ENCODE results near the gene BIN2. TPM values are rescaled to one million over a fixed set of nuclear protein-coding genes. Genes with fewer than 3 reads are reported as not detected.
"Not testable (repeated sequence)": the region's sequence is repeated elsewhere in the genome, so short reads cannot be mapped to it uniquely, and the experiment has no call there.

The BIN2 gene
- total and polyA plus RNA-seq, 10 of the 15 experiments (the other 5 are each of a cell fraction or from before 2014, with no cell fraction given): 8.6 to 42.9 (median 32.1) TPM

GRCh38 chr12:51259600-51259999 lies 64.4 kb downstream of the BIN2 start:
- H3K4me3 ChIP-seq; FAIRE-seq; H3K4me2 ChIP-seq (ENCODE audit: control insufficient read depth, insufficient read depth); H3K36me3 ChIP-seq (ENCODE audit: control insufficient read depth in 2 of 2, insufficient read depth in 2 of 2, low read length in 1 of 2); H3K9ac ChIP-seq (ENCODE audit: control insufficient read depth, insufficient read depth, low read length); H3K79me2 ChIP-seq (ENCODE audit: control insufficient read depth, insufficient read depth, low read length); SMC1A ChIA-PET (ENCODE audit: uncharacterized antibody, unreplicated experiment); H3K27me3 ChIP-seq (replicated peaks in 1 of 2; ENCODE audit: control insufficient read depth in 2 of 2, insufficient read depth in 2 of 2, low read length in 1 of 2); POLR2A ChIA-PET; RAD21 ChIA-PET (ENCODE audit: unreplicated experiment); H3K27ac ChIP-seq (ENCODE audit: control insufficient read depth, insufficient read depth); H2AFZ ChIP-seq (ENCODE audit: control insufficient read depth, low read depth, low read length); H3K4me1 ChIP-seq (ENCODE audit: control insufficient read depth, insufficient read depth, low read length); H3K9me3 ChIP-seq (replicated peaks; ENCODE audit: control insufficient read depth, insufficient read depth, low read length); H4K20me1 ChIP-seq (ENCODE audit: control insufficient read depth, insufficient read depth); BruUV-seq (replicated peaks); DNase-seq (ENCODE audit: low read depth, low spot score); in situ Hi-C loops (cut with MboI); ATAC-seq; CTCF ChIA-PET: not testable (repeated sequence)
- intact Hi-C loops (cut with micrococcal nuclease; ENCODE audit: unreplicated experiment): loop anchor here (10.0 kb wide), 1 partner anchor 435 kb away; no protein-coding TSS in a partner anchor
- WGBS (ENCODE audit: insufficient coverage, insufficient replicate concordance, low lambda C conversion rate, missing lambda C conversion rate): 100% methylated on average over 1 of the region's 1 CpG

GRCh38 chr12:51254536-51254935 lies 69.4 kb downstream of the BIN2 start:
- no peaks in the 10 kb centered on the region for H4K20me1 ChIP-seq (ENCODE audit: control insufficient read depth, insufficient read depth)
- FAIRE-seq: no peak
- no TSS peak for BruUV-seq (replicated peaks)

More at GRCh38 chr12:51254536-51254935, 69.4 kb downstream of the BIN2 start:
- H3K4me3 ChIP-seq: no peak overlapping the region
- no peak overlapping the region for H3K9ac ChIP-seq (ENCODE audit: control insufficient read depth, insufficient read depth, low read length)
- ChIA-PET RAD21 (ENCODE audit: unreplicated experiment) (no interaction called here), SMC1A (ENCODE audit: uncharacterized antibody, unreplicated experiment) (no interaction called here), POLR2A (no interaction called here), CTCF (interaction anchor here (0.6 to 1.3 kb wide), 3 partner anchors 87 to 429 kb away, joined by 3 to 5 read pairs (median 4); no protein-coding TSS in a partner anchor)
- H3K36me3 ChIP-seq (ENCODE audit: control insufficient read depth in 2 of 2, insufficient read depth in 2 of 2, low read length in 1 of 2): no peaks in the 10 kb centered on the region
- WGBS (ENCODE audit: insufficient coverage, insufficient replicate concordance, low lambda C conversion rate, missing lambda C conversion rate): 67% methylated on average over 4 of the region's 4 CpGs
- TF ChIP-seq HDAC2 (IDR thresholded peaks at IDR 0.05) (no peak), PAX8 (IDR thresholded peaks at IDR 0.05) (no peak), RELB (IDR thresholded peaks at IDR 0.05; ENCODE audit: low read depth) (no peak), NFIC (IDR thresholded peaks at IDR 0.05; ENCODE audit: low read depth, low read length) (no peak), YY1 (IDR thresholded peaks at IDR 0.05; ENCODE audit: low read depth, low read length) (no peak), ESRRA (IDR thresholded peaks at IDR 0.05; ENCODE audit: low read length) (no peak), MEF2A (IDR thresholded peaks at IDR 0.05; ENCODE audit: insufficient read depth, low read depth, low read length) (no peak), IKZF2 (IDR thresholded peaks at IDR 0.05) (no peak), ZBED1 (IDR thresholded peaks at IDR 0.05; ENCODE audit: borderline replicate concordance) (no peak), ZNF622 (IDR thresholded peaks at IDR 0.05) (no peak), GATAD2B (conservative IDR thresholded peaks at IDR 0.05; ENCODE audit: low read depth) (no peak), BRCA1 (IDR thresholded peaks at IDR 0.05; ENCODE audit: low read depth, low read length) (no peak), GABPA (IDR thresholded peaks at IDR 0.05; ENCODE audit: low read depth) (no peak), MTA2 (IDR thresholded peaks at IDR 0.05; ENCODE audit: low read depth) (no peak), ZNF207 (IDR thresholded peaks at IDR 0.05; ENCODE audit: borderline replicate concordance) (no peak), LARP7 (IDR thresholded peaks at IDR 0.05) (no peak), DPF2 (IDR thresholded peaks at IDR 0.05) (no peak), SMAD5 (IDR thresholded peaks at IDR 0.05; ENCODE audit: low read depth) (no peak), NR2C2 (IDR thresholded peaks at IDR 0.05; ENCODE audit: borderline replicate concordance, control insufficient read depth, insufficient read length, low read depth) (no peak), RUNX3 (IDR thresholded peaks at IDR 0.05; ENCODE audit: low read length) (no peak)
- no peaks in the 10 kb centered on the region for H3K27me3 ChIP-seq (replicated peaks in 1 of 2; ENCODE audit: control insufficient read depth in 2 of 2, insufficient read depth in 2 of 2, low read length in 1 of 2)
- no peak overlapping the region for H3K27ac ChIP-seq (ENCODE audit: control insufficient read depth, insufficient read depth)
- H2AFZ ChIP-seq (ENCODE audit: control insufficient read depth, low read depth, low read length): no peak overlapping the region
- intact Hi-C loops (cut with micrococcal nuclease; ENCODE audit: unreplicated experiment) (loop anchor here (5.0 to 10.0 kb wide), 2 partner anchors 207 to 430 kb away; partner anchors contain the start of gene LETMD1), in situ Hi-C loops (cut with MboI) (no loop called here)
- H3K4me2 ChIP-seq (ENCODE audit: control insufficient read depth, insufficient read depth): no peak overlapping the region
- H3K79me2 ChIP-seq (ENCODE audit: control insufficient read depth, insufficient read depth, low read length): no peaks in the 10 kb centered on the region
- no peaks in the 10 kb centered on the region for H3K4me1 ChIP-seq (ENCODE audit: control insufficient read depth, insufficient read depth, low read length)
- DNase-seq (ENCODE audit: low read depth, low spot score) (no peak), ATAC-seq (no peak)
- H3K9me3 ChIP-seq (replicated peaks; ENCODE audit: control insufficient read depth, insufficient read depth, low read length): no peaks in the 10 kb centered on the region
